HG03520 (cell line): Measurements from ENCODE around the gene GPC5.

Experiments
- ATAC-seq: cut with Tn5 transposase; IDR thresholded peaks from one replicate; pipeline ENCODE4 v1.9.1; 2021; ENCODE audit warnings: mild to moderate bottlenecking, moderate library complexity; ENCODE audit not compliant: unreplicated experiment

Gene GPC5

DNA sequence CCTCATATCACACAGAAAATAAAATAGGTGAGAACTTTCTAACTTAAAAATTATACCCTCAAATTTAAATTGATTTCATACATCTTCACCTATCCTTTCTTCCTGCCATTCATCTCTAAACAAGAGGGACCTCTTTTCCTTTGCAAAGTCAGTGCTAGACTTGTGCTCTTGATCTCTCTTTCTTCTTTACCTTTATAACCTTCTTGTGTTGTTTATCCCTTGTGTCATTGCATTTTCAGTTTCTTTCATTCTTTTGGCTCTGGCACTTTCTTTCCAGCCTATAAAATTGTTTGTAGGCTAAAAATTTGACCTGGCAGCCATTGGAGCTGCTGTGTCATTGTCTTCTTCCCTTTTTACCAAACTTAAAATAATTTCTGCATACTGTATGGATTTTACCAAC, 190.1 kb downstream of the GPC5 start:
- ATAC-seq = no peak

DNA sequence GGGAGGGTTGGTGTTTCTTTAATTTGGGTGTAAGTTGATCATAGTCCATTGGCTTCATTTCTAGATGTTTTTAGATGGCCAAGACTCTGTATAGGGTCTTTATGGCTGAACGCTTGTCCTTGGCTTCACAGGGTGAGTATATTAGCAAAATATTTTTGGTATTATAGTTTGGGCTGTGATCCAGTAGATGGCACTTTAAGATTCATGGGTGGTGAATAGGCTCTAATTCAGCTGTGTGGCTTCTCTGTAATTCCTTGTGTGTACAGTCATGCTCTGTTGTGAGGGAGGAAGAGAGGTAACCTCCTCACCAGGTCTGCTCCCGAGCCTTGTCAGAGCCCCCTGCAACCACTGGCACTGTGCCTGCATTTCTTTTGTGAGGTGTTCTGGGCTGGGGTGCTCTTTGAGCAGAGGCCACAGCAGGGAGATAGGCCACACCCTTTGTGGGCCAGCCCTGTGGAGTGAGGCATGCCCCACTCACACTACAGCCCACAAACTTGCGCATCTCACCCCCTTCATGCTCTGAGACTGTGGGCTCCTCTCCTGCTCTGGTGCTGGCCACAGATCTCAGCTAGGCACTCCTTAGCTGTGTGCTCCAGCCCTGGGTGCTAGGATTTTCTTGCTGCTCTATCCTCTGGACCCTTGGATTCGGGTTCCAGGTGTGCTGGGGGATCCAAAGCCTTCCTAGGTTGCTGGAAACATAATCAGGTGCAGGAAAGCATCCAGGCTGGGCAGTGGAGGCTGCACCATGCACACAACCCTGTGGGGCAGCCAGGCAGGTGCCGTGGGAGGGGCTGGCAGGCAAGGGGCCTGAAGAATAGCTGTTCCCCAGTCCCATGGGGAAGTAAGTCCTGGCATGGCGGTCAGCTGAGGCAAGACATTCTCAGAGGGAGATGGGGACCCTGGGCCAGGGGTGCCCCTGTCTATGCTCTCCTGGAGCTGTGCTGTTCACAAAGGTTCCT, 193.9 kb downstream of the GPC5 start:
- no peak for ATAC-seq

DNA sequence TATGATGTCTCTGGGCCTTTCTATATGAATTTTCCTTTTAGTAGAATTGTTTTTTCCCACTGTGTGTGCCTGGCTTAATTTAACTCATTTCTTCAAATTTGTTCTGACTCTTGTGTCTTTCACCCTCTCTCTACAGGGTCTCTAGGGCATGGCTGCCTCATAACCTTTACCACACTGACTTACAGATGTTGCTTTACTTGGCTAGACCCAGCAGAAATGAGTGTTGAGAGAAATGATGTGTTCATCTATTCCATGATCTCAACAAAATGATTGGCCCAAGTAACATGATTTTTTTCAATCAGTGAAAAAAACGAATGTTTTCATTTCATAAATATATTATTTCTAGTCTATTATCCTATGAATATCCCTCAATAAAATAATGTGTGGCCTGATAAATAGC, 195.0 kb downstream of the GPC5 start:
- no peak for ATAC-seq

DNA sequence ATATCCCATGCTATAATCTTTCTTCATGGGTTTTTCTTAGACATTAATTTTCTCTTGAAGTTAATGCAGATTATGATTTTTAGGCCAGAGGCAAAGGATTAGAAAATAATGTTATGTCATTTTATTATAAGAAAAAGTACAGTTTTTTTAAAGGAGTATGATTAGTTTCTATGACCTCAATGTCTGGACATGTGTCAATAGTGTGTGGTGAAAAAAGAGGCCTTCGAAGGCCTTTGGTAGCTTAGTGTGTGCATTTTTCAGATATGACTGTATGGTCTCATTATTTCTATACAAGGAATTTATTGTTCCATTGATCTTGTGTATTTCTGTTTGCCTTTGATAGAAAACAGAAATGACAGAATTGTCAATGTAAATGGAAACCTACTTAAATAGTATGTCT, 195.6 kb downstream of the GPC5 start:
- no peak for ATAC-seq

DNA sequence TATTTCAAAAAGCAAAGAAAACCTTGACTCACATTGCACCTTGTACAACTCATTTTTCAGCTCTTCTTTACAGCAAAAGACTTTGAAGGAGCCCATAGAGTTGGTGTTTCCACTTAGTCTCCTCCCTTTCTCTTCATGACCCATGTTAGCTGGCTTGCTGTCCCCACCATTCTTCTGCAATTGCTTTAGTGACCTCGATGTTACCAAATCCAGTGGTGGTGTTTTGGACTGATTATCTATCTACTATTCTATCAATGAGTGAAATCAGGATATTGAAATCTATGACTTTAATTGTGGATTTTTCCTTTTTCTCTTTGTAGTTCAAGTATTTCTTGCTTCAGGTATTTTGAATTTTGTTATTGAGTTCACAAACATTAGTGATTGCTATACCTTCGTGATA, 197.3 kb downstream of the GPC5 start:
- ATAC-seq = no peak

DNA sequence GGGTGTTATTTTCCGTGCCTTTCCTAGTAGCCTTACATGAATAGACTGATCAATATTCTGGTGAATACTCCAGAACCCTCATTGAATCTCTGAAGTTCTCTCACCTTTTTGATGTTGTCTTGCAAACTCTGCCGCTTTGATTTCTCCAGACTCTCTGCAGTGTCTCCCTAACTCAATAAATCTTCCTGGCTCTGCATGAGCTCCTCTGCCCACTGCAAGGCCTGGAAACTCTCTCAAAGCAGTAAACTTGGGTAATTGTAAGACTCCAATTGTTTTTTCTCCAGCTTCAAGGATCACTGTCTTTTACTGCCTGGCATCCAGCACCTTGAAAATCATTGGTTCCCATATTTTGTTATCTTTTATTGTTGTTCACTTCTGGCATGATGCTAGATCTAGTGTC, 198.4 kb downstream of the GPC5 start:
- no peak for ATAC-seq

DNA sequence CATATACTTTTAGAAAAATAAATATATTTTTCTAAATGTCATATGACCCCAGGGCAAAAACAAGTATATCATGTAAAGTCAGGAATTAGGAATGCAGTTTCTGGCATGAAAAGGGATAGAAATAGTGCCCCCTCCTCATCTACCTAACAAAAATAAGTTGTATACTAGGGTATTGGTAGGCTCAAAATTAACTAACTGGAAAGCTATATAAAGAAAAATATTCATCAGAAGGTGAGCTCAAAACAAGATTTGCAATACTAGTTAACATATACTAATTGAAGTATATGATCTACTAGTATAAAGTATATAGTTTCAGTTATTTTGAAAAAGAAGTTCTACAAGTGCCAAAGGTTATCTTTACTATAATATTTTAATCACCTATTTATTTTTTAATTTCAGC, 200.2 kb downstream of the GPC5 start:
- no peak for ATAC-seq

DNA sequence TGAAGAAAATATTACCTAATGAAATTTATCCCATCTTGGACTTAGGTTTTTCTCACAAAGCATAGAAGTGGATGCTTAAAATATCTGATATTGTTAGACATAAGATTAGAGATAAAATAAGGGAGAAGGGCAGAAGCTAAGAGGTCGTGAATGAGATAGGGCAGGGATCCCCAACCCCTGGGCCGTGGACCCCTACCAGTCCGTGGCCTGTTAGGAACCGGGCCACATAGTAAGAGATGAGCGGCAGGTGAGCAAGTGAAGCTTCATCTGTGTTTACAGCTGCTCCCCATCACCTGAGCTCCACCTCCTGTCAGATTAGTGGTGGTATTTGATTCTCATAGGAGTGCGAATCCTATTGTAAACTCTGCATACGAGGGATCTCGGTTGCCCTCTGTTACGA, 202.9 kb downstream of the GPC5 start:
- no peak for ATAC-seq

DNA sequence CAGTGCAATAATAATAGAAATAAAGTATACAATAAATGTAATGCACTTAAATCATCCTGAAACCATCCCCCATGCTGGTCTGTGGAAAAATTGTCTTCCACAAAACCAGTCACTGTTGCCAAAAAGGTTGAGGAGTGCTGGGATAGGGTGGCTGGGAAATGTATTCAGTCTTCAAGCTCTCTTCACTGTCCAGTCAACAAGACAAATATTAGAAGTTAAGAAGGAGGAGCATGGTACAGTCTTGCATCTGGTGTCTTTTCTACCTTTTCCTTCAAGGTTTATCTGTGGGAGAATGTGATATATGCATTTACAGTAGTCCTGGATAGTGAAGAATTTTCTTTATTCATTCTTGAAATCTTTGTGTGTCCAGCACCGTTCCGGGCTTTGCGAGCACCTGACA, 203.4 kb downstream of the GPC5 start:
- ATAC-seq = no peak

DNA sequence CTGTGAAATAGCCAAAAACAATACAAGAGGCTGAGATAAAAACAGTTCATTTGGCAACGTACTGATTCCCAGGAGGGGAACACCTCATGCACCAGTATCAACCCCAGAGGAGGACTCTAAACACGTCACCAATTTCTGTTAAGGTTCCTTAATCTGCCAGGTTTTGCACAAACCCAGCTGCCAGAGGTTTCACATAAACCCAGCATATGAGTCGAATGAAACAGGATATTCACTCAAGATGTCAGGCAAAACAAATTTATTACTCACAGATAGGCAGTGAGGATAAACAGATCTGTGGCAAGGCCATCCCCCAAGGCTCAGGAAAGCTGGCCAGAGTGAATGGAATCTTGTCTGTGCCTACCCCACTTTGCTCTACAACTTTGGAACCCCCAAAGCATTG, 210.9 kb downstream of the GPC5 start:
- ATAC-seq = no peak

DNA sequence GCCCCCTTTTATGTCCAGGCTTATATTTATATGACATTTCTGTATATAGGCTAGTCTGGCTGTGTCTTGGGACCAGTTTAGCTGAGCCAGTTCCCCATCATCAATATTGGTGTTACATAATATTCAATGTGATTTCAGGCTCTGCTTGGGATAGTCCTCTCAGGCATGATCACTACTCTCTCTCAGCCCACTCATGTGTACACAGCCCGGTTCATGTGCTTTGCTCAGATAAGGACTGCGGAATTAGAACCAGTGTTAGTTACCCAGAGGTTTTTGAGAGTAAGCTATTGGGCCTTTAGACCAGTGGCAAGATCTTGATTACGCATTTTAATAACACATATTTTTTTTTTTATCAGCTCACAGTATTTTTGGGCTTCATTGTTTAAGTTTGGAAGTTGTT, 219.9 kb downstream of the GPC5 start:
- no peak for ATAC-seq

DNA sequence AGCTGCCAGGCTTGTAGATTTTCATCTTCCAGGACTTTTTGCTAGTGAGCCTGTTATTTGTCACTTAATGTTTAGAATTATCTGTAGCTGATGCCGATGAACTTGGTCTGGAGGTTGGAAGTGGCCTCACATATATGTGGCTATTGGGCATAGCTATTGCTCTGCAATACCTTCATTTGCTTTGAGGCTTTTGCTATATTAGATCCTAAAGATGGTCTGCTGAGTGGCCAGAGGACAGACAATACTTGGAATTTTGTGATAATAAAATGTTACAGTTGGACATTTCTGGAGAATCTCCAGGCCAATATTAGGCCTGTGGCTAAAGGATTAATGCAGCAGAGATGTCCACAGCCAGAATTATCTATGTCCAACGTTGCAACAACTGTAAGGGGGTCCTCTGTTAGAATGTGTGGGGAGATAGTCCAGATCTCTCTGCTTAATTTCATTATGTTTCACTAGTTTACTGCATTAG, 222.3 kb downstream of the GPC5 start:
- ATAC-seq = no peak

DNA sequence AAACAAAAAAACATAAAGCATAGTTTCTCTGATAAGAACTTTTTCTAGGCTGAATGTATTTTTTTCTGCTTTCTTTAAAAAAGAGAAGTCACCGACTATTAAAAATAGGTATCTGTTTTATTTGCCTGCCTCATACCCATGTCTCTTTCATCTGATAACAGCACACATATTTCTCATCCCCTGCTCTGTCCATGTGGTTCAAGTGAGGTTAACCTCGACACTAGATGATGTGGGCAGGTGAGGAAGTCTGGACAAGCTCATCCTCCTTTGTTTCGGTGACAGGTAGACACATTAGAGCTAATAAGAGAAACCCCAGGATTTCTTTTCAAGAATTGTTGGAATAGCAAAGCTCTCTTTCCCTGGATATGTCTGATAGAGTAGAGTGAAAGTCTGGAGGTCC, 222.7 kb downstream of the GPC5 start:
- no peak for ATAC-seq

DNA sequence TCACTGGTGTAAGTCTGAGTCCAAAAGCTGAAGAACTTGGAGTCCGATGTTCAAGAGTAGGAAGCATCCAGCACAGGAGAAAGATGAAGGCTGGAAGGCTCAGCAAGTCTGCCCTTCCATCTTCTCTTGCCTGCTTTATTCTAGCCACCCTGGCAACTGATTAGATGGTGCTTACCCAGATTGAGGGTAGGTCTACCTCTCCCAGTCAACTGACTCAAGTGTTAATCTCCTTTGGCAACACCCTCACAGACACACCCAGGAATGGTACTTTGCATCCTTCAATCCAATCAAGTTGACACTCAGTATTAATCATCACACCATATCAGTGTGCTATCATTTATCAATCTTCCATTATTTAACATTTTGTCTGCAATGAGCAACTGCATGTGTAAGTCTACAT, 223.5 kb downstream of the GPC5 start:
- no peak for ATAC-seq

DNA sequence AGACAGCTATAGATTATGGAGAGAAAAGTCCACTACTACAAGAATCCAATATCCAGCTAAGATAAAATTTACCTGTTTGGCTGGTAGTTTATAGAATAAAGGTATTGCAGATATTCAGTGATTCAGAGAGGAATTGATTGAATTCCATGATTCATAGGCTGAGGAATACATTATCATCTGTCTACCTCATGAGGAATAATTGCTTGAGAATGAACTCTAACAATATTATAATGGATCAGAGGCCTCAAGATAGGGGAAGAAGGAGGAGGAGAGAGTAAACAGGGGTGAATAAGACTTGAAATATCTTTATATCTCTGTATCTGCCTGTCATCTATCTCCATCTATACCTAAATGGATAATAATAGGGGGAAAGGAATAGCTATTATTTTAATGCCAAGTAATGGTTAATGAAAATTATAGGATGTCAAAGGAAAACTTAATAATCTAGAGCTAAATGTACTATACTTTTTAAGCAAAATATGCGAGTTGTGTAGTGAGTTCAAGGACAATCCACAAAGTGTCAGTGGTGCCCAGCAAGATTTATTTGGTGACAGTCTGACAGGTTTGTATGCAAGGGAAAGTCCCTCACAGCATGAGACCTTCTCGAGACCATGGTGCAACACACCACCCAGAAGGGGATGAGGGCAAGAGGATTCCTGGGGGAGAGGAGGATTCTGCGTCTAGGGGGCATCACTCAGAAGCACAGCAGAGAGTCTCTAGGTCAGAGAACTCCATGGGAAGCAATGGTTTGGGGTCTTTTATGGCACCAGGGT, 224.5 kb downstream of the GPC5 start:
- no peak for ATAC-seq

DNA sequence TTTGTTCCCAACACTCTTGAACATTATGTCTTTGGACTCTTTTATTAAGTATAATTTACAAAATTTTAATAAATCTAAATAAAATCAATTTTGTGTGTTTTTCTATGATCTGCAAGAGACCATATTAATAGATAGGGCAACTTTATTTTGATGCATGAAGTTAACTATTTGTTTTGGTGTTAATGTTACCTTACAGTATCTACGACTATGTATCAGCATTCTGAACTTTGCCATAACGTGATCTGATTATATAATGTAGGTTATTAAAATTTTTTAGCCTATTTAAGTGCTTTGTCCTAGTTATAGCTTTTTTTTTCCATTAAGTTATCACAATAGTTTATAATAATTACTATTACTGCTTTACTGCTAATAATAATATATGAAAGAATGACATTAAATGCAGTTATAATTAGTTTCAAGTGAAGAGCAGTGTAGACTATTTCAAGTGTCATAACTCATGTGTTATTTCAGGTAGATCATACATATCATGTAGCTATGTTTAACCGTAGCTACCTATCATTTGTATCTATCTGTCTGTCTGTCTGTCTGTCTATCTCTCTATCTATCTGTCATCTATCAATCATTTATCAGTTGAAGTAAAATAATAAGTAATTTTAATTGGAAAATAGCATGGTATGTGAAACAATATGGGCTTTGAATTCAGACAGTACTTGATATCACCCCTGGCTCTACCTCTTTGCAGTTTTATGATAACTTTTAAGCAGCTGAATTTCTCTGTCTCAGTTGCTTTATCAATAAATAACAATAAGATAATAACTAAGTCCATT, 229.7 kb downstream of the GPC5 start:
- ATAC-seq = no peak

DNA sequence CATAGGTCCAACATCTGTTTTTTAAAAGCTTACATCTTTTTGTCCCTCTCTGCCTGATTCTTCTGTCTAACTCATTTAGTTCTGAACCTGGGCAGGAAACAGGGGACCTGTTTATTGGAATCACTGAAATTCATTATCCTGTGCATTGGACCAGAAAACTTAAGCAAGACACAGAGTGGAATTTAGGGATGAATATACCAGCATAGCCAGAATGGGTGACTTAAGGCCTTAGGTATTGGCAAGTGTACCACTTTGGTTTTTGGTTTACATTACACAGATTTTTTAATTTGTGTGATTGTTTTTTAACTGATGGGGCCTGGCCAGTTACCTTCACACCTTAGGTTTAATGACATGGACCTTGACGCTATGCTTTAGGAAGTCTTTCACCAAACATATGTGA, 232.5 kb downstream of the GPC5 start:
- ATAC-seq = no peak

DNA sequence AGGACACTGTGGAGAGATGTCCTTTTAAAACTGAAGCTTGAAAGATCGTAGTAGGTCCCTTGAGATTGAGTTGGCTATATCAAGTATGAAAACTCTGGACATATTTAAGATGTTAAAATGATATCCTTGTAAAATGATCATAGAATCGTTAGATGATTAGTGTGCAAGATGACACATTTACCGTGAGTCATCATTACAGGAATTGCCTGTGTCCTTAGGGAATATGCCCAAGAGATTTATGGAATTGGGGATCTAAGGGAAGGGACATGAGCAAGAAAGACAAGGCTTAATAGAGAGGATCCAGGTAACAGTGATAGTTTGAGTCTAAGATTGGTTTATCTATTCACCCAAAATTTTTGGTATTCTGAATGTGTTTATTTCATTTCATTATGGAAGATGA, 233.7 kb downstream of the GPC5 start:
- no peak for ATAC-seq

DNA sequence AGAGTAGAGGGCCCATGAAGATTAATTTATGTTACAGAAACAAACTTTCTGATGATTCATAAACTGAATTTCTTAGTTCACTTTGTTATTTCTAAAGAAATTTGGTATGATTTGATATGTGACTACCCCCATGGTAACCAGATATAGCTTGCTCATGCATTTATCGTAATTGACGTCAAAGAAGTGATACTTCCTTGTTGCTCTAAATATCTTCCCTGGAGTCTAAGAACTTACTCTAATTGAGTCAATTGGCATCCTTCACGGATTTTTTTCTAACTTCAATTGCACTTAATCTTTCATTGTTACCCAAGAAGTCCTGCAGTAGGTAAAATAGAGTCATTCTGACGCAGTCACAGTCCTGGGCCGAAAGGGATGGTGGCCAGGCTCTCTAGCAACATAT, 240.9 kb downstream of the GPC5 start:
- ATAC-seq = no peak

DNA sequence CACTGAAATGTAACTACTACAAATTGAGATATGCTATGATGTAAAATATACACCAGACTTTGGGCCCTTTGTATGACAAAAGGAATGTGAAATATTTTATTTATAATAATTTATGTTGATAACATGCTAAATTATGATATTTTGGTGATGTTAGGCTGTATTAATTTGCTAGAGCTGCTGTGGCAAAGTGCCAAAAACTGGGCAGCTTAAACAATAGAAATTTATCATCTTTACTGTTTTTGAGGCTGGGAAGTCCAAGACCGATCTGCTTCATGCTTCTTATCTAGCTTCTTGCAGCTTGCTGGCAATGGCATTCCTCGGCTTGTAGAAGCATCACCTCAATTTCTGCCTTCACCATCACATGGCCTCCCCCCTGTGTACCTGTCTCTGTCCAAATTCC, 245.0 kb downstream of the GPC5 start:
- no peak for ATAC-seq

DNA sequence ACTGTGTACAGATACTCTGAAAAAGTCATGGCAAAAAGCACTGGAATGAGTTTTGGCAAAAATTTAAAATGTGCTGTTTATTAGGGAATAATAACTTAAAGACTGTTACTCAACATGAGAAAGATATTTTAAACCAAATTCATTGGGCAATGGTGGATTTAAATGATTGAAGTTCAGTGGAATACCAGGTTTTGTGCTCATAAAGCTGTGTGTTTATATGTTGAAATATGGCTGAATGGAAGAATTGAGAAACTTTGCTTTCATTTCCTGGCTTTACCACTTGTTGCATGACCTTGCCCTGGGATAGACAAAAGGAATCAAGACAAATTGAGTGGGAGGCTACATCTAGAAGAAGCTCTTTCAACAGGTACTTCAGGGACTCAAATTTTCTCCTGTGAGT, 246.4 kb downstream of the GPC5 start:
- no peak for ATAC-seq
